ENCODE results near the gene COPE.
"Not testable (repeated sequence)": the region's sequence is repeated elsewhere in the genome, so short reads cannot be mapped to it uniquely, and the experiment has no call there.

The COPE gene

GRCh38 chr19:18908917-18909619, 10.1 kb downstream of the COPE start:
- peaks cover 30% of the 10 kb centered on the region for H3K36me3 ChIP-seq (ENCODE audit: control insufficient read depth, insufficient read depth, low read length)
- WGBS (ENCODE audit: insufficient coverage, insufficient read length), result no CpG with 5 or more reads among the region's 17 CpGs
- H3K27ac ChIP-seq (ENCODE audit: low read length), result no peak overlapping the region
- no peak for DNase-seq (ENCODE audit: low read depth, low spot score)
- no peaks in the 10 kb centered on the region for H3K27me3 ChIP-seq (ENCODE audit: control insufficient read depth, insufficient read depth, low read length)
- no peaks in the 10 kb centered on the region for H3K4me1 ChIP-seq (ENCODE audit: control insufficient read depth, insufficient read depth, low read length)
- H3K9me3 ChIP-seq (ENCODE audit: control insufficient read depth, insufficient read depth, low read length), result no peaks in the 10 kb centered on the region
- H3K4me3 ChIP-seq (ENCODE audit: low read length), result no peak overlapping the region

- Histone ChIP-seq H3K36me3 (ENCODE audit: control insufficient read depth, insufficient read depth, low read length) (peaks cover 25% of the 10 kb centered on the region), H3K27me3 (ENCODE audit: control insufficient read depth, insufficient read depth, low read length) (no peaks in the 10 kb centered on the region), H3K4me1 (ENCODE audit: control insufficient read depth, insufficient read depth, low read length) (no peaks in the 10 kb centered on the region), H3K27ac (ENCODE audit: low read length) (no peak overlapping the region), H3K4me3 (ENCODE audit: low read length) (no peak overlapping the region), H3K9me3 (ENCODE audit: control insufficient read depth, insufficient read depth, low read length) (no peaks in the 10 kb centered on the region)
- WGBS (ENCODE audit: insufficient coverage, insufficient read length), result no CpG with 5 or more reads among the region's 36 CpGs
- DNase-seq (ENCODE audit: low read depth, low spot score), result no peak
Measured at GRCh38 chr19:18906605-18907519, 12.3 kb downstream of the COPE start.

- DNase-seq (ENCODE audit: low read depth, low spot score), result no peak
- WGBS (ENCODE audit: insufficient coverage, insufficient read length), result no CpG with 5 or more reads among the region's 26 CpGs
- H3K36me3 ChIP-seq (ENCODE audit: control insufficient read depth, insufficient read depth, low read length), result peaks cover 25% of the 10 kb centered on the region
- H3K4me1 ChIP-seq (ENCODE audit: control insufficient read depth, insufficient read depth, low read length), result no peaks in the 10 kb centered on the region
- H3K27me3 ChIP-seq (ENCODE audit: control insufficient read depth, insufficient read depth, low read length), result no peaks in the 10 kb centered on the region
- no peaks in the 10 kb centered on the region for H3K9me3 ChIP-seq (ENCODE audit: control insufficient read depth, insufficient read depth, low read length)
- no peak overlapping the region for H3K27ac ChIP-seq (ENCODE audit: low read length)
- no peak overlapping the region for H3K4me3 ChIP-seq (ENCODE audit: low read length)
Measured at GRCh38 chr19:18905513-18906236, 13.5 kb downstream of the COPE start.

- H3K27ac ChIP-seq (ENCODE audit: low read length), result no peak overlapping the region
- no peak for DNase-seq (ENCODE audit: low read depth, low spot score)
- no peak overlapping the region for H3K4me3 ChIP-seq (ENCODE audit: low read length)
- no CpG with 5 or more reads among the region's 8 CpGs for WGBS (ENCODE audit: insufficient coverage, insufficient read length)
- no peaks in the 10 kb centered on the region for H3K9me3 ChIP-seq (ENCODE audit: control insufficient read depth, insufficient read depth, low read length)
- peaks cover 25% of the 10 kb centered on the region for H3K36me3 ChIP-seq (ENCODE audit: control insufficient read depth, insufficient read depth, low read length)
- H3K4me1 ChIP-seq (ENCODE audit: control insufficient read depth, insufficient read depth, low read length), result no peaks in the 10 kb centered on the region
- no peaks in the 10 kb centered on the region for H3K27me3 ChIP-seq (ENCODE audit: control insufficient read depth, insufficient read depth, low read length)
Measured at GRCh38 chr19:18905058-18905456, 14.1 kb downstream of the COPE start.

GRCh38 chr19:18904334-18905057, 14.7 kb downstream of the COPE start:
- Histone ChIP-seq H3K4me1 (ENCODE audit: control insufficient read depth, insufficient read depth, low read length) (no peaks in the 10 kb centered on the region), H3K4me3 (ENCODE audit: low read length) (no peak overlapping the region), H3K36me3 (ENCODE audit: control insufficient read depth, insufficient read depth, low read length) (peaks cover 25% of the 10 kb centered on the region), H3K9me3 (ENCODE audit: control insufficient read depth, insufficient read depth, low read length) (no peaks in the 10 kb centered on the region), H3K27me3 (ENCODE audit: control insufficient read depth, insufficient read depth, low read length) (no peaks in the 10 kb centered on the region), H3K27ac (ENCODE audit: low read length) (no peak overlapping the region)
- no peak for DNase-seq (ENCODE audit: low read depth, low spot score)
- WGBS (ENCODE audit: insufficient coverage, insufficient read length), result no CpG with 5 or more reads among the region's 25 CpGs

- Histone ChIP-seq H3K36me3 (ENCODE audit: control insufficient read depth, insufficient read depth, low read length) (peaks cover 23% of the 10 kb centered on the region), H3K27ac (ENCODE audit: low read length) (no peak overlapping the region), H3K9me3 (ENCODE audit: control insufficient read depth, insufficient read depth, low read length) (no peaks in the 10 kb centered on the region), H3K4me3 (ENCODE audit: low read length) (no peak overlapping the region; the same call in 1 of the 2 replicates), H3K4me1 (ENCODE audit: control insufficient read depth, insufficient read depth, low read length) (no peaks in the 10 kb centered on the region; the same call in 1 of the 2 replicates), H3K27me3 (ENCODE audit: control insufficient read depth, insufficient read depth, low read length) (no peaks in the 10 kb centered on the region)
- WGBS (ENCODE audit: insufficient coverage, insufficient read length), result no CpG with 5 or more reads among the region's 29 CpGs
- no peak for DNase-seq (ENCODE audit: low read depth, low spot score)
Measured at GRCh38 chr19:18903156-18904037, 15.8 kb downstream of the COPE start.

- WGBS (ENCODE audit: insufficient coverage, insufficient read length), result no CpG with 5 or more reads among the region's 5 CpGs
- DNase-seq (ENCODE audit: low read depth, low spot score), result not testable (repeated sequence)
- peaks cover 18% of the 10 kb centered on the region for H3K36me3 ChIP-seq (ENCODE audit: control insufficient read depth, insufficient read depth, low read length)
Measured at GRCh38 chr19:18902519-18902918, 16.7 kb downstream of the COPE start.

DNA sequence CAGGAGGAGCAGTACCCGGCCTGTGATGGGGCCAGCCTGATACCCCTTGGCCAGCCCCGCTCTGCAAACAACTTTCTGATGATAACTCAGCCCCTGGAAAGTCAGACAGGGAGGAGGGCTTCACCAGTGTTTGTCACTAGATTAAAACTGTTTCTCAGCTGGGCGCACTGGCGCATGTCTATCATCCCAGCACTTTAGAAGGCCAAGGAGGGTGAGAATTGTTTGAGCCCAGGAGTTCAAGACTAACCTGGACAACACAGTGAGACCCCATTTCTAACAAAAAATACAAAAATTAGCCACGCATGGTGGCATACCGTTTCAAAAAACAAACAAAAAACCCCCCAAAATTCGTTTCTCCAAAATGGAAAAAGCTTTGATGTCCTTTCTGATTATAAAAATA, 17.7 kb downstream of the COPE start:
- no CpG with 5 or more reads among the region's 7 CpGs for WGBS (ENCODE audit: insufficient coverage, insufficient read length)
- no peak overlapping the region for H3K27ac ChIP-seq (ENCODE audit: low read length)
- H3K4me3 ChIP-seq (ENCODE audit: low read length), result no peak overlapping the region
- no peaks in the 10 kb centered on the region for H3K9me3 ChIP-seq (ENCODE audit: control insufficient read depth, insufficient read depth, low read length)
- peaks cover 9% of the 10 kb centered on the region for H3K36me3 ChIP-seq (ENCODE audit: control insufficient read depth, insufficient read depth, low read length)
- H3K4me1 ChIP-seq (ENCODE audit: control insufficient read depth, insufficient read depth, low read length), result no peaks in the 10 kb centered on the region; the same call in 1 of the 2 replicates
- no peaks in the 10 kb centered on the region for H3K27me3 ChIP-seq (ENCODE audit: control insufficient read depth, insufficient read depth, low read length)
- DNase-seq (ENCODE audit: low read depth, low spot score), result no peak

More at GRCh38 chr19:18902519-18902918, 16.7 kb downstream of the COPE start:
- H3K27me3 ChIP-seq (ENCODE audit: control insufficient read depth, insufficient read depth, low read length); H3K27ac ChIP-seq (ENCODE audit: low read length); H3K9me3 ChIP-seq (ENCODE audit: control insufficient read depth, insufficient read depth, low read length); H3K4me1 ChIP-seq (ENCODE audit: control insufficient read depth, insufficient read depth, low read length); H3K4me3 ChIP-seq (ENCODE audit: low read length): not testable (repeated sequence)

DNA sequence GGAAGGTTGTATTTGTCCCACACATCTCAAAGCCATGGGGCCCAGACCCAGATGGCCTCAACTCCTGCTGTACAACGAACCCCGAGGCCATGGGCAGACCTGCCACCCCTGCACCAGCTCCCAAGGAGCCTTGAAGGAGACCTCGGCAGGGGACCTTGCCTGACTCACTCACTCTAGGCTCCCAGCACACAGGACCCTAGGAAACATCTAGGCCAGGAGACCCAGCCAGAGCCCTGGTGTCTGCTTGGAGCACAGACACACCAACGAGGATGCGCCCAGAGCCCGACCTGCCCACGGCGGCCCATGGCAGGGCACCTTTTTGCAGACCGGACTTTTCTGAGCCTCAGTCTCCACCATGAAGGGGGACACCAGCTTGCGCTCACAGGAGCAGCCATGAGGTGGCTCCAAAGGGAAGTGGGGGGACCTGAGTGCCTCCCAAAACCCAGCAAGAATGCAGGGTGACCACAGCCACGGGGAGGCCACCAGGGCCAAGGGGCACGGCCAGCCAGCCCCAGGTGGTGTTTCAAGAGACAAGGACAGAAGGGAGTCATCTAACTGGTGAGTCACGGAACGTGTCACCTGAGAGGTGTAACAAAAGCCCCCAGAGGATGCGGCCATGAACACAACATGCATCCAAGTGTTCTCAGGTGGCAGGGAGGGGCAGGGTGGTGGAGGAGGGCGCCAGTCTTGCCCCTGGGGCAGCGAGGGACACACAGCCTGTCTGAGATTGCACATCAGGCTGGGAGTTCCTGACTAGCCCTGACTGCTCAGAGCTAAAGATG, 18.3 kb downstream of the COPE start:
- H3K36me3 ChIP-seq (ENCODE audit: control insufficient read depth, insufficient read depth, low read length), result peaks cover 8% of the 10 kb centered on the region
- no peaks in the 10 kb centered on the region; the same call in 1 of the 2 replicates for H3K4me1 ChIP-seq (ENCODE audit: control insufficient read depth, insufficient read depth, low read length)
- H3K9me3 ChIP-seq (ENCODE audit: control insufficient read depth, insufficient read depth, low read length), result no peaks in the 10 kb centered on the region
- no CpG with 5 or more reads among the region's 17 CpGs for WGBS (ENCODE audit: insufficient coverage, insufficient read length)
- DNase-seq (ENCODE audit: low read depth, low spot score), result no peak
- no peaks in the 10 kb centered on the region for H3K27me3 ChIP-seq (ENCODE audit: control insufficient read depth, insufficient read depth, low read length)
- H3K4me3 ChIP-seq (ENCODE audit: low read length), result no peak overlapping the region
- H3K27ac ChIP-seq (ENCODE audit: low read length), result no peak overlapping the region
